Measurements from ENCODE around the gene POLR3B. TPM values are rescaled to one million over a fixed set of nuclear protein-coding genes. Genes with fewer than 3 reads are reported as not detected.

The POLR3B gene
- total and polyA plus RNA-seq, 7 donors: 1.8 to 5.4 (median 4.0) TPM

DNA sequence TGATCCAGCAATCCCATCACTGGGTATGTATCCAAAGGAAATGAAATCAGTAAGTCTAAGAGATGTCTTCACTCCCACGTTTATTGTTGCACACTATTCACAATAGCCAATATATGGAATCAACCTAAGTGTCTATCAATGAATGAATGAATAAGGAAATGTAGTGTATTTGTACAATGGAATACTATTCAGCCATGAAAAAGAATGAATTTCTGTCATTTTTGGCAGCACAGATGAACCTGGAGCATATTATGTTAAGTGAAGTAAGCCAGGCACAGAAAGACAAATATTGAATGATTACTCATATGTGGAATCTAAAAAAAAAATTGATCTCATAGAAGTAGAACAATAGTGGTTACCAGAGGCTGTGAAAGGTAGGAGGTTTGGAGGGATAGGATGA, 194.7 kb downstream of the POLR3B start:
- H3K27ac ChIP-seq: no peak overlapping the region
- H3K4me1 ChIP-seq: no peaks in the 10 kb centered on the region
- TF ChIP-seq, protein P1, sequence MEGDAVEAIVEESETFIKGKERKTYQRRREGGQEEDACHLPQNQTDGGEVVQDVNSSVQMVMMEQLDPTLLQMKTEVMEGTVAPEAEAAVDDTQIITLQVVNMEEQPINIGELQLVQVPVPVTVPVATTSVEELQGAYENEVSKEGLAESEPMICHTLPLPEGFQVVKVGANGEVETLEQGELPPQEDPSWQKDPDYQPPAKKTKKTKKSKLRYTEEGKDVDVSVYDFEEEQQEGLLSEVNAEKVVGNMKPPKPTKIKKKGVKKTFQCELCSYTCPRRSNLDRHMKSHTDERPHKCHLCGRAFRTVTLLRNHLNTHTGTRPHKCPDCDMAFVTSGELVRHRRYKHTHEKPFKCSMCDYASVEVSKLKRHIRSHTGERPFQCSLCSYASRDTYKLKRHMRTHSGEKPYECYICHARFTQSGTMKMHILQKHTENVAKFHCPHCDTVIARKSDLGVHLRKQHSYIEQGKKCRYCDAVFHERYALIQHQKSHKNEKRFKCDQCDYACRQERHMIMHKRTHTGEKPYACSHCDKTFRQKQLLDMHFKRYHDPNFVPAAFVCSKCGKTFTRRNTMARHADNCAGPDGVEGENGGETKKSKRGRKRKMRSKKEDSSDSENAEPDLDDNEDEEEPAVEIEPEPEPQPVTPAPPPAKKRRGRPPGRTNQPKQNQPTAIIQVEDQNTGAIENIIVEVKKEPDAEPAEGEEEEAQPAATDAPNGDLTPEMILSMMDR (IDR thresholded peaks at IDR 0.05): no peak
- TF ChIP-seq POLR2A (IDR thresholded peaks at IDR 0.05): no peak
- TF ChIP-seq EP300 (IDR thresholded peaks at IDR 0.05): no peak
- TF ChIP-seq POLR2AphosphoS5 (IDR thresholded peaks at IDR 0.05): no peak
- H3K27me3 ChIP-seq: no peaks in the 10 kb centered on the region
- H3K4me3 ChIP-seq: no peak overlapping the region
- intact Hi-C loops (cut with DNase I): no loop called here
- WGBS, 2 donors: 78 to 89% methylated on average over 1 of the region's 1 CpG
- peaks cover 0 to 5% (median 2%) of the 10 kb centered on the region in 4 donors for H3K9me3 ChIP-seq
- H3K36me3 ChIP-seq: no peaks in the 10 kb centered on the region
- DNase-seq: no peak

Other genes starting within 250 kb of the POLR3B start
- 10 to 100 TPM in 1 of 4 donors, 1 to 10 TPM in 3; 5.8 to 12.1 (median 7.5) TPM for gene NUAK1, start 218.8 kb upstream of the POLR3B start, total RNA-seq
- 1 to 10 TPM; 1.8 to 3.7 (median 2.6) TPM for gene NUAK1, start 218.8 kb upstream of the POLR3B start, polyA plus RNA-seq
- gene CKAP4, start 109.7 kb upstream of the POLR3B start, total RNA-seq: 10 to 100 TPM; 23.2 to 35.7 (median 25.5) TPM
- 10 to 100 TPM in 2 of 3 donors, 1 to 10 TPM in 1; 9.2 to 49.1 (median 11.4) TPM for gene CKAP4, start 109.7 kb upstream of the POLR3B start, polyA plus RNA-seq
- 10 to 100 TPM; 38.4 to 53.5 (median 49.3) TPM for gene TCP11L2, start 55.0 kb upstream of the POLR3B start, total RNA-seq
- gene TCP11L2, start 55.0 kb upstream of the POLR3B start, polyA plus RNA-seq: 1 to 10 TPM; 3.0 to 9.5 (median 9.3) TPM
- gene RFX4, start 225.3 kb downstream of the POLR3B start, total RNA-seq: not detected
- under 1 TPM in 1 of 3 donors, not detected in 2; 0.01 TPM for gene RFX4, start 225.3 kb downstream of the POLR3B start, polyA plus RNA-seq